Measurements from ENCODE around the gene UMPS.

DNA sequence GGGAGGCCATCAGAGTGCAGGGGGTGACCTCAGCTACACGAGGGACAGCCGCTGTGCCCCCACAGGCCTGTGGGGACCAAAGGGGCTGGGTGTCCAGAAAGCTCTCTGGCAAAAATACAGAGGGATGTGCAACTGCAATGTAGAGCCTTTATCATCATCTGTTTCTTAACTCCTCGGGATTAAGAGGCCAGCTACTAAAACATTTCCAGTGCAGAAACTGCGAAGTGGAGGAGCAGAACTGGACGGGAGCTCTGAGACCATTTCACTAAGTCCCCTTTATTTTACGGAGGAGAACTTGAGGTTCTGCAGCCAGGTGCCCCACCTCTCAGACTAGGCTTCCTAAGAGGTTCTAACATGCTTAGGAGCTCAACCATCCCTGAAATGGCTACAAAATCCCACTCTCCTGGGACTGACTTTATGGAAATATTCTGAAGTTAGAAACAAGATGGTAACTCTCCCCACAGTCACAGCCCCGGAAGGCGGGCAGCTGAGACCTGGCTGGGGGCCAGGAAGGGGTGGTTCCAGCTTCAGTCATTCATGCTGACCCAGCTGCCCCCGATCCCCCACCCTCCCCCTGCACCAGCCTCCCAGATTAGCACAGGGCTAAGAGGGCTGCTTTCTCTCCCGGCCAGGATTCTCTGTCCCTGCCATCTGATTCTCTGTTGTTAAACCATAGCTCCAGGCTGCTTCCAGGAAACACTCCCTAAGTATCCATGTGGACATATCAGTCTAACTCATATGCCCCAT lies 40.3 kb downstream of the UMPS start:
- TF ChIP-seq, protein P1, sequence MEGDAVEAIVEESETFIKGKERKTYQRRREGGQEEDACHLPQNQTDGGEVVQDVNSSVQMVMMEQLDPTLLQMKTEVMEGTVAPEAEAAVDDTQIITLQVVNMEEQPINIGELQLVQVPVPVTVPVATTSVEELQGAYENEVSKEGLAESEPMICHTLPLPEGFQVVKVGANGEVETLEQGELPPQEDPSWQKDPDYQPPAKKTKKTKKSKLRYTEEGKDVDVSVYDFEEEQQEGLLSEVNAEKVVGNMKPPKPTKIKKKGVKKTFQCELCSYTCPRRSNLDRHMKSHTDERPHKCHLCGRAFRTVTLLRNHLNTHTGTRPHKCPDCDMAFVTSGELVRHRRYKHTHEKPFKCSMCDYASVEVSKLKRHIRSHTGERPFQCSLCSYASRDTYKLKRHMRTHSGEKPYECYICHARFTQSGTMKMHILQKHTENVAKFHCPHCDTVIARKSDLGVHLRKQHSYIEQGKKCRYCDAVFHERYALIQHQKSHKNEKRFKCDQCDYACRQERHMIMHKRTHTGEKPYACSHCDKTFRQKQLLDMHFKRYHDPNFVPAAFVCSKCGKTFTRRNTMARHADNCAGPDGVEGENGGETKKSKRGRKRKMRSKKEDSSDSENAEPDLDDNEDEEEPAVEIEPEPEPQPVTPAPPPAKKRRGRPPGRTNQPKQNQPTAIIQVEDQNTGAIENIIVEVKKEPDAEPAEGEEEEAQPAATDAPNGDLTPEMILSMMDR (IDR thresholded peaks at IDR 0.05), result no peak
- no peak for TF ChIP-seq POLR2A (IDR thresholded peaks at IDR 0.05)
